GM23338 (cell line): ENCODE data around the gene LAMB1. TPM values are rescaled to one million over a fixed set of nuclear protein-coding genes. Genes with fewer than 3 reads are reported as not detected.

Source experiments
- ATAC-seq: fragments of 200-7000 bp; cut with Tn5 transposase; 3 replicates; pipeline ENCODE4 v1.9.1; 2020
- DNase-seq: peaks from one replicate; pipeline ENCODE4 v3.0.0-alpha.2; 2015; ENCODE audit warnings: low spot score
- H2AFZ ChIP-seq: fragments of 200-600 bp; sonication (generic); 2 replicates; pipeline ENCODE4 v1.8.0; 2016; ENCODE audit warnings: antibody characterized with exemption, mild to moderate bottlenecking, moderate library complexity
- H3F3A ChIP-seq: fragments of 200-600 bp; sonication (generic); replicated peaks from 2 replicates; pipeline ENCODE4 v1.8.0; 2017; ENCODE audit warnings: antibody characterized with exemption, mixed run types, low read depth
- H3K27ac ChIP-seq: fragments of 200-600 bp; sonication (generic); 2 replicates; pipeline ENCODE4 v1.6.1; 2016; ENCODE audit warnings: low read depth
- H3K27me3 ChIP-seq: fragments of 200-600 bp; sonication (generic); 2 replicates; pipeline ENCODE4 v1.8.0; 2016; ENCODE audit warnings: mild to moderate bottlenecking, mixed run types, moderate library complexity; ENCODE audit not compliant: insufficient read depth
- H3K36me3 ChIP-seq: fragments of 200-600 bp; sonication (generic); 2 replicates; pipeline ENCODE4 v1.8.0; 2016; ENCODE audit warnings: mild to moderate bottlenecking; ENCODE audit not compliant: insufficient read depth
- H3K4me1 ChIP-seq: fragments of 200-600 bp; sonication (generic); 2 replicates; pipeline ENCODE4 v1.8.0; 2016; ENCODE audit warnings: mild to moderate bottlenecking, moderate library complexity; ENCODE audit not compliant: insufficient read depth
- H3K4me2 ChIP-seq: fragments of 200-600 bp; sonication (generic); 2 replicates; pipeline ENCODE4 v1.7.1; 2017; ENCODE audit warnings: mixed run types
- H3K4me3 ChIP-seq: fragments of 200-600 bp; sonication (generic); 2 replicates; pipeline ENCODE4 v1.6.1; 2016; ENCODE audit warnings: mixed run types
- H3K79me2 ChIP-seq: fragments of 200-600 bp; sonication (generic); replicated peaks from 2 replicates; pipeline ENCODE4 v1.8.0; 2017; ENCODE audit warnings: mild to moderate bottlenecking; ENCODE audit not compliant: insufficient read depth
- H3K9me2 ChIP-seq: fragments of 200-600 bp; sonication (generic); 2 replicates; pipeline ENCODE4 v1.8.0; 2017; ENCODE audit not compliant: insufficient read depth
- H4K20me1 ChIP-seq: fragments of 200-600 bp; sonication (generic); replicated peaks from 2 replicates; pipeline ENCODE4 v1.8.0; 2017; ENCODE audit warnings: mild to moderate bottlenecking; ENCODE audit not compliant: insufficient read depth
- H3K27ac Mint-ChIP-seq: 2 replicates; pipeline ENCODE4 v1.8.0; 2020; ENCODE audit warnings: inconsistent platforms, mild to moderate bottlenecking, moderate library complexity, mixed read lengths
- H3K27me3 Mint-ChIP-seq: 3 replicates; pipeline ENCODE4 v1.8.0; 2022; ENCODE audit warnings: low read depth, mild to moderate bottlenecking, moderate library complexity, mixed read lengths, inconsistent platforms; ENCODE audit not compliant: insufficient read depth, poor library complexity
- H3K36me3 Mint-ChIP-seq: 3 replicates; pipeline ENCODE4 v1.8.0; 2021; ENCODE audit warnings: low read depth, mild to moderate bottlenecking, inconsistent platforms, moderate library complexity, mixed read lengths
- H3K4me1 Mint-ChIP-seq: 3 replicates; pipeline ENCODE4 v1.8.0; 2020; ENCODE audit warnings: mild to moderate bottlenecking, inconsistent platforms, mixed read lengths
- H3K4me3 Mint-ChIP-seq: 3 replicates; pipeline ENCODE4 v1.8.0; 2021; ENCODE audit warnings: moderate library complexity, mild to moderate bottlenecking, inconsistent platforms, mixed read lengths
- H3K9me3 Mint-ChIP-seq: 3 replicates; pipeline ENCODE4 v1.8.0; 2020; ENCODE audit warnings: moderate library complexity, mild to moderate bottlenecking, inconsistent platforms, mixed read lengths
- CREB1 ChIP-seq: fragments of 250-450 bp; sonication (Bioruptor Pico); IDR thresholded peaks from 2 replicates; pipeline ENCODE4 v1.5.0; 2020; ENCODE audit warnings: low read depth, mild to moderate bottlenecking, moderate library complexity
- CTCF ChIP-seq, 2 experiments: fragments of 200-600 bp in 1 of 2; sonication (generic) in 1 of 2; conservative IDR thresholded peaks; 2 replicates each; pipeline versions ENCODE4 v1.5.1 to v1.6.1; 2016 to 2017; ENCODE audit warnings: antibody characterized with exemption in 2 of 2, low read depth in 2 of 2, mild to moderate bottlenecking in 2 of 2, moderate library complexity in 1 of 2
- ETS1 ChIP-seq: IDR thresholded peaks from 2 replicates; pipeline ENCODE4 v1.6.1; 2016; ENCODE audit warnings: antibody characterized with exemption
- EZH2 ChIP-seq: fragments of 200-600 bp; sonication (generic); IDR thresholded peaks from one replicate; pipeline ENCODE4 v1.8.0; 2017; ENCODE audit warnings: antibody characterized with exemption, mild to moderate bottlenecking, low read depth; ENCODE audit not compliant: unreplicated experiment
- EZH2phosphoT487 ChIP-seq: fragments of 200-600 bp; sonication (generic); IDR thresholded peaks from one replicate; pipeline ENCODE4 v1.8.1; 2018; ENCODE audit warnings: antibody characterized with exemption; ENCODE audit not compliant: unreplicated experiment
- JUNB ChIP-seq: IDR thresholded peaks from one replicate; pipeline ENCODE4 v1.6.1; 2016; ENCODE audit warnings: antibody characterized with exemption; ENCODE audit not compliant: unreplicated experiment
- NANOG ChIP-seq: IDR thresholded peaks from 2 replicates; pipeline ENCODE4 v1.6.1; 2016; ENCODE audit warnings: antibody characterized with exemption, borderline replicate concordance
- POLR2AphosphoS5 ChIP-seq: IDR thresholded peaks from 2 replicates; pipeline ENCODE4 v1.6.1; 2016; ENCODE audit warnings: antibody characterized with exemption, low read depth
- STAT1 ChIP-seq: IDR thresholded peaks from one replicate; pipeline ENCODE4 v1.6.1; 2016; ENCODE audit warnings: antibody characterized with exemption; ENCODE audit not compliant: unreplicated experiment
- ZNF114 ChIP-seq: fragments of 250-450 bp; sonication (Bioruptor Pico); IDR thresholded peaks from 2 replicates; pipeline ENCODE4 v1.5.0; 2020; ENCODE audit warnings: mild to moderate bottlenecking, moderate library complexity
- ZNF331 ChIP-seq: fragments of 250-450 bp; sonication (Bioruptor Pico); IDR thresholded peaks from 2 replicates; pipeline ENCODE4 v1.5.0; 2020; ENCODE audit warnings: low read depth, mild to moderate bottlenecking, moderate library complexity
- ZNF462 ChIP-seq: fragments of 250-450 bp; sonication (Bioruptor Pico); IDR thresholded peaks from 2 replicates; pipeline ENCODE4 v1.5.0; 2020; ENCODE audit warnings: mild to moderate bottlenecking, moderate library complexity
- polyA plus RNA-seq: library from polyadenylated mRNA; unstranded; fragments of >200 nt; fragmentation: Nextera tagmentation; extraction: Ambion mirVana; gene quantifications from 2 replicates; pipeline ENCODE4 v1.2.1, GENCODE V29; 2016
- total RNA-seq: library from RNA; depleted of rRNA; stranded (reverse); fragments of >200 nt; shearing (Covaris generic); gene quantifications from 2 replicates; pipeline ENCODE4 v1.2.3, GENCODE V29; 2014
- TF ChIP-seq, protein P1 (sequence below): IDR thresholded peaks from one replicate; pipeline ENCODE4 v1.6.1; 2018; ENCODE audit warnings: antibody characterized with exemption; ENCODE audit not compliant: unreplicated experiment

The LAMB1 gene
- total and polyA plus RNA-seq, 2 experiments from 2014 or later: 53.5 to 57.8 TPM

DNA sequence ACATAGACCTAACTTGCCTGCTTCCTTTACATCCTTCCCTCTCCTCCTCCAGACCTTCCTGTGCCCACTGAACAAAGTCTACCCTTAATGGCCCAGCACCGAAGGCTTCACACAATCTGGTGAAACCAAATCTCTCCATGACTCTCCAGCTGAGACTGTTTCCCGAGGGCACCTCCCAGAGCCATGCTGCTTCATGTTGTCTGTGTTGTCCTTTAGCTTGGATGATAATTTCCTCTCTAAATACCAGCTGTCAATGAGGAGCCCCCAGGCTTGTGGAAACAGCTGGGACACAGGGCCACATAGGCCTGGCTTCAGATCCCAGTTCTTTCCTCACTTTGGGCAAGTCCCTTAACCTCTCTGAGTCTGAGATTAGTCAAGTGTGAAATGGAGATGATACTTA, 57.6 kb downstream of the LAMB1 start:
- no peaks in the 10 kb centered on the region for H3K9me2 ChIP-seq

More for the DNA sequence above, 57.6 kb downstream of the LAMB1 start:
- Histone ChIP-seq H3K79me2 (no peaks in the 10 kb centered on the region), H4K20me1 (no peaks in the 10 kb centered on the region), H3K4me2 (no peak overlapping the region), H3K4me1 (no peaks in the 10 kb centered on the region), H3K4me3 (no peak overlapping the region), H2AFZ (no peak overlapping the region), H3F3A (no peaks in the 10 kb centered on the region), H3K27ac (no peak overlapping the region), H3K27me3 (no peaks in the 10 kb centered on the region), H3K36me3 (peaks cover 10% of the 10 kb centered on the region)
- no peak overlapping the region for H3K4me3 Mint-ChIP-seq
- H3K27me3 Mint-ChIP-seq: peaks cover 8% of the 10 kb centered on the region
- H3K4me1 Mint-ChIP-seq: peaks cover 2% of the 10 kb centered on the region; the same call in 2 of the 3 replicates
- no peaks in the 10 kb centered on the region for H3K9me3 Mint-ChIP-seq
- ATAC-seq (no peak), DNase-seq (no peak)
- no peak for TF ChIP-seq POLR2AphosphoS5
- no peak for TF ChIP-seq ZNF114 (CRISPR knock-in tag)
- TF ChIP-seq EZH2phosphoT487: no peak
- no peak for TF ChIP-seq NANOG
- TF ChIP-seq ETS1: no peak
- TF ChIP-seq EZH2: no peak
- no peak for TF ChIP-seq JUNB
- TF ChIP-seq ZNF462 (CRISPR knock-in tag): no peak
- no peak for TF ChIP-seq ZNF331 (CRISPR knock-in tag)
- TF ChIP-seq, protein P1, sequence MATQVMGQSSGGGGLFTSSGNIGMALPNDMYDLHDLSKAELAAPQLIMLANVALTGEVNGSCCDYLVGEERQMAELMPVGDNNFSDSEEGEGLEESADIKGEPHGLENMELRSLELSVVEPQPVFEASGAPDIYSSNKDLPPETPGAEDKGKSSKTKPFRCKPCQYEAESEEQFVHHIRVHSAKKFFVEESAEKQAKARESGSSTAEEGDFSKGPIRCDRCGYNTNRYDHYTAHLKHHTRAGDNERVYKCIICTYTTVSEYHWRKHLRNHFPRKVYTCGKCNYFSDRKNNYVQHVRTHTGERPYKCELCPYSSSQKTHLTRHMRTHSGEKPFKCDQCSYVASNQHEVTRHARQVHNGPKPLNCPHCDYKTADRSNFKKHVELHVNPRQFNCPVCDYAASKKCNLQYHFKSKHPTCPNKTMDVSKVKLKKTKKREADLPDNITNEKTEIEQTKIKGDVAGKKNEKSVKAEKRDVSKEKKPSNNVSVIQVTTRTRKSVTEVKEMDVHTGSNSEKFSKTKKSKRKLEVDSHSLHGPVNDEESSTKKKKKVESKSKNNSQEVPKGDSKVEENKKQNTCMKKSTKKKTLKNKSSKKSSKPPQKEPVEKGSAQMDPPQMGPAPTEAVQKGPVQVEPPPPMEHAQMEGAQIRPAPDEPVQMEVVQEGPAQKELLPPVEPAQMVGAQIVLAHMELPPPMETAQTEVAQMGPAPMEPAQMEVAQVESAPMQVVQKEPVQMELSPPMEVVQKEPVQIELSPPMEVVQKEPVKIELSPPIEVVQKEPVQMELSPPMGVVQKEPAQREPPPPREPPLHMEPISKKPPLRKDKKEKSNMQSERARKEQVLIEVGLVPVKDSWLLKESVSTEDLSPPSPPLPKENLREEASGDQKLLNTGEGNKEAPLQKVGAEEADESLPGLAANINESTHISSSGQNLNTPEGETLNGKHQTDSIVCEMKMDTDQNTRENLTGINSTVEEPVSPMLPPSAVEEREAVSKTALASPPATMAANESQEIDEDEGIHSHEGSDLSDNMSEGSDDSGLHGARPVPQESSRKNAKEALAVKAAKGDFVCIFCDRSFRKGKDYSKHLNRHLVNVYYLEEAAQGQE: no peak
- no peak for TF ChIP-seq CTCF (conservative IDR thresholded peaks at IDR 0.05; ENCODE audit: low read depth in 2 of 2)
- TF ChIP-seq STAT1: no peak
- no peak for TF ChIP-seq CREB1
- no peak overlapping the region for H3K27ac Mint-ChIP-seq
- peaks cover 5% of the 10 kb centered on the region; the same call in 2 of the 3 replicates for H3K36me3 Mint-ChIP-seq
